NCI-H2081 (cell line): Measurements from ENCODE around the gene CNOT3.
"Not testable (repeated sequence)": the region's sequence is repeated elsewhere in the genome, so short reads cannot be mapped to it uniquely, and the experiment has no call there.

ENCODE experiments used
- DNase-seq, 2 experiments: peaks; one replicate each; lab custom pipeline; 2025; lab: John Stamatoyannopoulos, UW

The CNOT3 gene

GRCh38 chr19:54191811-54192453 lies 54.4 kb downstream of the CNOT3 start:
- DNase-seq: no peak

- no peak for DNase-seq
These were observed 55.4 kb downstream of the CNOT3 start for GRCh38 chr19:54193011-54193410.

GRCh38 chr19:54194463-54194862 lies 56.9 kb downstream of the CNOT3 start:
- DNase-seq: not testable (repeated sequence)

- no peak for DNase-seq
These were observed 59.0 kb downstream of the CNOT3 start for GRCh38 chr19:54196536-54196935.

GRCh38 chr19:54197121-54197520 lies 59.6 kb downstream of the CNOT3 start:
- DNase-seq: no peak

- no peak for DNase-seq
These were observed 61.8 kb downstream of the CNOT3 start for GRCh38 chr19:54199401-54199800.

- DNase-seq: no peak
These were observed 63.7 kb downstream of the CNOT3 start for GRCh38 chr19:54201172-54201701.

GRCh38 chr19:54201980-54202379 lies 64.4 kb downstream of the CNOT3 start:
- no peak for DNase-seq

- DNase-seq: no peak
These were observed 65.6 kb downstream of the CNOT3 start for GRCh38 chr19:54203151-54203611.

- no peak for DNase-seq
These were observed 67.4 kb downstream of the CNOT3 start for GRCh38 chr19:54204767-54205468.
